Endodermal cell (in vitro differentiated cells): ENCODE data around the gene B3GALNT1. TPM values are rescaled to one million over a fixed set of nuclear protein-coding genes. Genes with fewer than 3 reads are reported as not detected.

ENCODE experiments used
- DNase-seq: peaks from one replicate; pipeline ENCODE4 v3.0.0-alpha.2; 2017
- H3K27ac ChIP-seq: 2 replicates; pipeline ENCODE4 v1.5.1; 2013; ENCODE audit warnings: mild to moderate bottlenecking, low read depth, low read length, moderate library complexity
- H3K27me3 ChIP-seq: 2 replicates; pipeline ENCODE4 v1.6.1; 2013; ENCODE audit warnings: mild to moderate bottlenecking, low read length, moderate library complexity; ENCODE audit not compliant: insufficient read depth, control insufficient read depth, poor library complexity, severe bottlenecking
- H3K36me3 ChIP-seq: 2 replicates; pipeline ENCODE4 v1.7.0; 2013; ENCODE audit warnings: mild to moderate bottlenecking, low read length, moderate library complexity; ENCODE audit not compliant: control insufficient read depth, insufficient read depth
- H3K4me1 ChIP-seq: one replicate; pipeline ENCODE4 v1.7.0; 2013; ENCODE audit warnings: low read length; ENCODE audit not compliant: control insufficient read depth, insufficient read depth
- H3K4me3 ChIP-seq: 2 replicates; pipeline ENCODE4 v1.5.1; 2013; ENCODE audit warnings: mild to moderate bottlenecking, low read length, moderate library complexity
- H3K9ac ChIP-seq: 2 replicates; pipeline ENCODE4 v1.6.1; 2013; ENCODE audit warnings: mild to moderate bottlenecking, low read length, moderate library complexity; ENCODE audit not compliant: poor library complexity, severe bottlenecking; ENCODE audit errors: extremely low read depth
- H3K9me3 ChIP-seq: 2 replicates; pipeline ENCODE4 v1.6.1; 2013; ENCODE audit warnings: mild to moderate bottlenecking, low read length, moderate library complexity; ENCODE audit not compliant: control insufficient read depth
- H3K27ac Mint-ChIP-seq: 2 replicates; pipeline ENCODE4 v1.8.0; 2020; ENCODE audit warnings: mixed read lengths
- H3K27me3 Mint-ChIP-seq: 2 replicates; pipeline ENCODE4 v1.8.0; 2021; ENCODE audit warnings: mild to moderate bottlenecking, mixed read lengths; ENCODE audit not compliant: insufficient read depth
- H3K36me3 Mint-ChIP-seq: 2 replicates; pipeline ENCODE4 v1.8.0; 2020; ENCODE audit warnings: low read depth, mixed read lengths
- H3K4me1 Mint-ChIP-seq: 2 replicates; pipeline ENCODE4 v1.8.0; 2020; ENCODE audit warnings: mixed read lengths
- H3K4me3 Mint-ChIP-seq: 2 replicates; pipeline ENCODE4 v1.8.0; 2020; ENCODE audit warnings: mild to moderate bottlenecking, moderate library complexity, mixed read lengths
- H3K9me3 Mint-ChIP-seq: 2 replicates; pipeline ENCODE4 v1.8.0; 2020; ENCODE audit warnings: mild to moderate bottlenecking, mixed read lengths
- CTCF ChIP-seq: fragments of 200-600 bp; sonication (generic); conservative IDR thresholded peaks from 2 replicates; pipeline ENCODE4 v1.5.0; 2021; ENCODE audit warnings: antibody characterized with exemption, mild to moderate bottlenecking
- WGBS, 2 experiments: methylation state at CpG; one replicate each; pipeline versions ENCODE4 v1.1.5 to v1.1.7; 2013; ENCODE audit warnings: missing lambda C conversion rate in 2 of 2, mixed read lengths in 1 of 2; ENCODE audit not compliant: insufficient coverage in 1 of 2, insufficient read length in 1 of 2; 5-methylcytosine and 5-hydroxymethylcytosine counted together
- total RNA-seq, 2 donors: library from RNA; stranded (reverse); fragmentation: NEBNext Ultra II Directional in 1 of 2; extraction: Animal tissue kit (Norgen Biotek cat#: 25700) in 1 of 2; gene quantifications; 2 replicates in 1 of 2; 3 replicates in 1 of 2; pipeline ENCODE4 v1.2.1, GENCODE V29; 2021

Gene B3GALNT1
- total RNA-seq, 2 donors from 2014 or later = 23.1 to 24.7 TPM

GRCh38 chr3:161082063-161082462 lies 23.1 kb downstream of the B3GALNT1 start:
- Mint-ChIP-seq H3K9me3 (no peaks in the 10 kb centered on the region), H3K4me3 (no peak overlapping the region), H3K4me1 (no peaks in the 10 kb centered on the region), H3K36me3 (peaks cover 14% of the 10 kb centered on the region), H3K27me3 (no peaks in the 10 kb centered on the region), H3K27ac (peak overlapping the region; percentile 17)
- 86 to 90% methylated on average over 2 of the region's 2 CpGs for WGBS, 2 experiments
- no peak overlapping the region for H3K4me3 ChIP-seq
- TF ChIP-seq CTCF = no peak
- no peak for DNase-seq
- no peak overlapping the region for H3K9ac ChIP-seq
- H3K4me1 ChIP-seq = no peaks in the 10 kb centered on the region
- H3K36me3 ChIP-seq = peaks cover 9% of the 10 kb centered on the region
- H3K9me3 ChIP-seq = no peaks in the 10 kb centered on the region
- no peaks in the 10 kb centered on the region for H3K27me3 ChIP-seq
- no peak overlapping the region for H3K27ac ChIP-seq

- Mint-ChIP-seq H3K4me3 (no peak overlapping the region), H3K27me3 (no peaks in the 10 kb centered on the region), H3K9me3 (no peaks in the 10 kb centered on the region), H3K36me3 (peaks cover 13% of the 10 kb centered on the region), H3K27ac (peak overlapping the region; percentile 17), H3K4me1 (no peaks in the 10 kb centered on the region)
- H3K4me1 ChIP-seq = no peaks in the 10 kb centered on the region
- H3K4me3 ChIP-seq = no peak overlapping the region
- H3K9ac ChIP-seq = no peak overlapping the region
- 90 to 92% methylated on average over 4 of the region's 4 CpGs for WGBS, 2 experiments
- peaks cover 9% of the 10 kb centered on the region for H3K36me3 ChIP-seq
- no peak for TF ChIP-seq CTCF
- H3K27me3 ChIP-seq = no peaks in the 10 kb centered on the region
- no peak for DNase-seq
- no peak overlapping the region for H3K27ac ChIP-seq
- no peaks in the 10 kb centered on the region for H3K9me3 ChIP-seq
Measured at GRCh38 chr3:161081633-161082032, 23.5 kb downstream of the B3GALNT1 start.

GRCh38 chr3:161073181-161073580 lies 32.0 kb downstream of the B3GALNT1 start:
- H3K27me3 ChIP-seq = no peaks in the 10 kb centered on the region
- no peaks in the 10 kb centered on the region for H3K36me3 ChIP-seq
- no peaks in the 10 kb centered on the region for H3K27me3 Mint-ChIP-seq
- H3K27ac Mint-ChIP-seq = no peak overlapping the region
- no peaks in the 10 kb centered on the region for H3K9me3 Mint-ChIP-seq
- no peak for DNase-seq
- H3K4me1 ChIP-seq = no peaks in the 10 kb centered on the region
- H3K36me3 Mint-ChIP-seq = no peaks in the 10 kb centered on the region
- 97 to 100% methylated on average over 1 of the region's 1 CpG for WGBS, 2 experiments
- H3K4me3 Mint-ChIP-seq = no peak overlapping the region
- no peak overlapping the region for H3K27ac ChIP-seq
- TF ChIP-seq CTCF = no peak
- no peak overlapping the region for H3K4me3 ChIP-seq
- H3K9me3 ChIP-seq = no peaks in the 10 kb centered on the region
- H3K4me1 Mint-ChIP-seq = no peaks in the 10 kb centered on the region
- no peak overlapping the region for H3K9ac ChIP-seq
